GM21528 (cell line): ENCODE data around the gene COA8.
"Not testable (repeated sequence)": the region's sequence is repeated elsewhere in the genome, so short reads cannot be mapped to it uniquely, and the experiment has no call there.

Source experiments
- ATAC-seq: cut with Tn5 transposase; IDR thresholded peaks from one replicate; pipeline ENCODE4 v1.9.1; 2021; ENCODE audit warnings: mild to moderate bottlenecking, moderate library complexity; ENCODE audit not compliant: unreplicated experiment, low FRiP score

Gene COA8

GRCh38 chr14:103568952-103569351 lies 6.2 kb downstream of the COA8 start:
- no peak for ATAC-seq

GRCh38 chr14:103569408-103569807 lies 6.6 kb downstream of the COA8 start:
- ATAC-seq = no peak

GRCh38 chr14:103574104-103574503 lies 11.3 kb downstream of the COA8 start:
- no peak for ATAC-seq

GRCh38 chr14:103574707-103575285 lies 12.0 kb downstream of the COA8 start:
- ATAC-seq = no peak

DNA sequence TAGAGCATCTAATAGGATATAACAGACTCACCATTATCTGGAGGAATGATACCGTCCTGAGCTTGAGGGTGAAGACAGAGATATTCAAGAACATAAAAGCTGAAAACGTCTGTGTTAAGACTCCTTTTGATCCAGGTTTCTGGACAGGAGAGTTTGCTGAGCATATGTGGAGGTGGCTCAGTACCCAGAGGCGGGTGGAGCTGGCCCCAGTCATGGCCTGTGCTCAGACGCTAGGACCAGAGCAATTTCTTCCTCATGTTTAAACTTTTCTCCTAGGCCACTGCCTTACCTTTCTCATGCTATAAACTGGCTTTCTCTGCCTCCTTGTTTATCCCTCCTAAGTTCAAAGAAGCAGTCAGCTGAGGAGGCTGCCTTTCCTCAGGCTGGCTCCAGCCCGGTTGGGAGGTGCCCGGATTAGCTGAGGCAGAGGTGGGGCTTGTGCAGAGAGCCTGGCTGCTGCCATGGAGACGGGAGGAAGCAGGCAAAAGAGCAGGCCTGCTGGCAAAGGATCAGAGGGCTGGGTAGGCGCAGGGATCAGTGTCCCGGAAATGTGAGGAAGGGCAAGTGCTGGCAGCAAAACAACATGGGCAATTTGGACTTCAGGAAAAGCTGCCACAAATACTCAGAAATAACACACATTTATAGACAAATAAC lies 13.7 kb downstream of the COA8 start:
- no peak for ATAC-seq

DNA sequence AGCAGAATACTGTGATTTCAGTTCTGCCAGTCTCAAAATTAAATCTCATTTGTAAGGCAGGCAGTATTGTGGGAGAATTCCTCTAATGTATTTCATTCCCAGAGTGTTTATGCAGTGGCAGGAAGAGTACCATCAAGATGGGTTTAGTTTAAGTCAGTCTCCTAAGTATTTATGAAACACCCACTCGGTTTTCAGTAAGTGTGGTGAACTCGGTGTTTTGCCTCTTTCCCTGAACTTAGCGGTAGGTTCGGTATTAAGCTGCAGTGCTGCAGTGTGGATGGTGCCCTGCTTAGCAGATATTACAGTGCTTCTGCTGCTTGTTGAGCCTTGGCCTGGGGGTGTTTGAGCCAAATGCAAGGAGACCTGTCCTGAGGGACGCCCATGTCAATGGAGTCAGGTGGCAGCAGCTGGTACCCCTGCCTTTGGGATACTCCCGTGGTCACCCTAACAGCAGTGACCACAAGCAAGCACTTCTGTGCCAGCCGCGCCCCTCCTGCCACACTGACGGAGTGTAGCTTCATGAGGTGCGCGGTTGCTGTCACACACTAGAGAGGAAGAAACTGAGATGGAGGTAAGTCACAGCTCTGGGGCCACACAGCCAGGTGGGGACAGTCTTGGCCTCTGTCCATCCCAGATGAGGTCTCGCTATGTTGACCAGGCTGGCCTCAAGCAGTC lies 15.8 kb downstream of the COA8 start:
- no peak for ATAC-seq

- no peak for ATAC-seq
Observed at GRCh38 chr14:103581206-103581605, 18.4 kb downstream of the COA8 start.

GRCh38 chr14:103581954-103582703 lies 19.4 kb downstream of the COA8 start:
- no peak for ATAC-seq

DNA sequence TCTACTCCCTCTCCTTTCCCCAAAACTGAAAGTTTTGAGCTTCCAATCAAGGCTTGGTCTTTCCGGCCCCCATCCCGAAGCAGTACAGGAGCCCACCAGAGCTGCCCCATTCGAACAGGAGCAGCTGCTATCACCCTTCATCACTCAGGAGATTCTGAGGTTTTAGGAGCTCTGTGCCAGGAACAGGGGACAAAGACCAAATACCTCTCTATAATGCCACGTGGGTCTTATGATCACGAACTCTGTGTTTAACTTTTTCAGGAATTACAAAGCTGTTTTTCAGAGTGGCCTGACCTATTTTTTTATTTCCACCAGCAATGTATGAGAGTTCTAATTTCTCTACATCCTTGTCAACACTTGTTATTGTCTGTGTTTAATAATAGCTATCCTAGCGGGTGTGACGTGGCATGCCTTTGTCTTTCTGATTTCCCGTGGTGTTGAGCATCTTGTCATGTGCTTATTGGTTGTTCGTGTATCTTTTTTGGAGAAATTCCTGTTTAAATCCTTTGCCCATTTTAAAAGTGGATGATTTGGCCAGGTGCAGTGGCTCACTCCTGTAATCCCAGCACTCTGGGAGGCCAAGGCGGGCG lies 21.7 kb downstream of the COA8 start:
- ATAC-seq = no peak

DNA sequence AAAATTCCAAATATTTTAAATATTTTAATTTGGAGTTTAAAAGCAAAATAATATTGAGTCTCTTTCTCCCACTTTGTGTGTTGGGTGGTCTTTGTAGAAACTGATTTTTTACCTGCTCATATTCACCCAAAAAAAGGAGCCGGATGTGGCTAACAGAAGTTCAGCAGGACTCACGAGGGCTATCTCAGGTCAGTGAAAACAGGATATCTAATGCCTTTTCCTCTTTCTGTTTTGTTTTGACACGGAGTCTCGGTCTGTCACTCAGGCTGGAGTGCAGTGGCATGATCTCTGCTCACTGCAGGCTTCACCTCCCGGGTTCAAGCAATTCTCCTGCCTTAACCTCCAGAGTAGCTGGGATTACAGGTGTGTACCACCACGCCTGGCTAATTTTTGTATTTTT lies 30.8 kb downstream of the COA8 start:
- ATAC-seq = peak; percentile 80

DNA sequence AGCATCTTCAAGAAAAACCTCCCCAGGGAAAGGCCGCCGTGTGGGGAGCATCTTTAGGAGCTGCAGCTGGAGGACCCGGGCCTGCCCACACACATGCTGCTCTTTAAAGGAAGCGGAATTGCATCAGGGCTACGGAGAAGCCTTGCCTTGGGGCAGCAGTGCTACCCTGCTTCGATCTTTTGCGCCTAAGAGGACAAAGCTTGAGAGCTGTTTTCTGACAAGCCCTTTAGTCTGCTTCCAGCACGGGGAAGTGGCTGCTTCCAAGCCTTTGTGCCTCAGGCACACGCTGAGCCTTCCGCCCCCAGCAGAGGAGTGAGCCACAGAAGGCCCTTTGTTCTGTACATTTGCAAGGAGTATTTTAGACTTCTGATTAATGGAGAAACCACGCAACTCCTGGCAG lies 31.5 kb downstream of the COA8 start:
- no peak for ATAC-seq

DNA sequence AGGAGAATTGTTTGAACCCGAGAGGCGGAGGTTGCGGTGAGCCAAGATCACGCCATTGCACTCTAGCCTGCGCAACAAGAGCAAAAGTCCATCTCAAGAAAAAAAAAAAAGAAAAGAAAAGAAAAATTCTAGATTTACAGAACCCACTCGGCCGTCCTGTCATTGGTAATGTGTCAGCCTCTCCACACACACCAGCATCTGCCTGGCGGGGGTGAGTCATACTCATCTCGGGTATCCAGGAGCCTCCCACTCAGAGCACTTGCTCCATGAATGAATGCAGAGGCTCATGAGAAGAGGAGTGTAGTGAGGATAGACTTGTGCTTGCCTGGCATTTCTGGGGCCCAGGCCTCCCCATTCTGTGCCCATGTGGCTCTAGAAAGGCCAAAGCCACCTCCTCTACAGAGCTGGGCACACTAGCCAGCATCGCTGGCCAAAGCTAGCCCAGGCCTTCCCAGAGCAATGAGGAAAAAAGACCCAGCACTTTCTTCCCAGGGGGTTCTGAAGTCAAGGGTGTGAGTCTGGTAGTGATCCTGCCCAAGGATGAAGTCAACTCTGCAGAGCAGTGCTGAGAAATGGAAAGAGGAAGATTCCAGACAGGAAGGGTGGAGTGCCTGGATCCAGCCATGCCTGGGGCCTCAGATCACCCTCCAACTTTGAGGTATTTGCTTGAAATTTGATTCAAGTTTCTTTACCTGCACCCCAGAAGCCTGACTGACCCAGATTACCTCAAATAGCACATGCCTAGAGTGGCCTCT lies 35.0 kb downstream of the COA8 start:
- no peak for ATAC-seq

- no peak for ATAC-seq
Observed at GRCh38 chr14:103600503-103600902, 37.7 kb downstream of the COA8 start.

- ATAC-seq = no peak
Observed at GRCh38 chr14:103604620-103605019, 41.9 kb downstream of the COA8 start.

- ATAC-seq = peak; percentile 79
Observed at GRCh38 chr14:103606963-103607668, 44.4 kb downstream of the COA8 start.

DNA sequence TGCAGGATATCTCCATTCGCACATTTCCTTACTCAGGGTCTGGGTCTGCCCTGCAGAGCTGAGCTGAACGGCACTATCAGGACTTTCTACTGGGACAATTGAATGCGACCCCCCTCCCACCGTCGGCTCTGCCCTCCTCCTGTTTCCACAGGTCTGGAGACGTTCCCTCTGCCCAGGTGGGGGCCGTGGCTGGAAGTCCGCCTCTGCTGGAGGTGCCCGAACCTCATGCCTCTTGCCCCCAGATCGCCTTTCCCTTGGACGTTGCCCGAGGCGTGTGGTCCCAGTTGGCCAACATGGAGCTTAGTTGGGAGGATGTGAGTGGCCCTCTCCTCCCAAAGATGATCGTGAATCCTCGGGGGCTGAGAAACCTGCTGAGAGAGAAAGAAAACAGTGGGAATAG lies 45.1 kb downstream of the COA8 start:
- no peak for ATAC-seq

DNA sequence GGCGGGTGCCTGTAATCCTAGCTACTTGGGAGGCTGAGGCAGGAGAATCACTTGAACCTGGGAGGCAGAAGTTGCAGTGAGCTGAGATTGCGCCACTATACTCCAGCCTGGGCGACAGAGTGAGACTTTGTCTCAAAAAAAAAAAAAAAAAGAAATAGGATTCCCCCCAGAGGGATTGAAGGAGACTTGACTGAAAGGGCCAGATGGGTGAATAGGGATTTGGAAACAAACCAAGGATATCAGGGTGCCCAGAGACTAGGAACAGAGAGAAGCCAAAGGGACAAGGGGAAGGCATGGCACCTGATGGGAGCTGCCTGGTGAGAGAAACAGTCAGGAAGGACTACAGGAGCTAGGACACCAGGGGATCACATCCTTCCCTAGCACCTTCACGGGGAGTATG lies 46.3 kb downstream of the COA8 start:
- ATAC-seq = not testable (repeated sequence)

DNA sequence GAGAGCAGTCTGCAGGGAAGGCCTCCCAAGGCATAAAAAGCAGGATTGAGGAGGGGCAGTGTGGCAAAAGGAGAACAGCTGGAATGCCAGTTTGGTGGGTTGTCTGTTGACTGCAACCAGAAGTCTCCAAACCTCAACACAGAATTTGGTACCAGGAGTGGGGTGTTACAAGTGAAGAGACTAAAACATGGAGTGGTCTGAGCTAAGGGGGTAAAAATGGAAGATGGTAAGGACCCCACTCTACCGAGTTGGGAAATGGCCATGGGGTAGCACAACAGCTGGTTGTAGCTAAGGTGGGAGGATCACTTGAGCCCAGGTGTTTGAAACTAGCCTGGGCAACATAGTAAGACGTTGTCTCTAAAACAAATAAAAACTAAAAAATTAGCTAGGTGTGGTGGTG lies 48.5 kb downstream of the COA8 start:
- no peak for ATAC-seq

GRCh38 chr14:103613517-103613916 lies 50.8 kb downstream of the COA8 start:
- no peak for ATAC-seq
